Prostate gland (tissue), 2 donors: ENCODE measurements around the gene SHROOM4. TPM values are rescaled to one million over a fixed set of nuclear protein-coding genes. Genes with fewer than 3 reads are reported as not detected.

Source experiments
- DNase-seq: peaks from one replicate; pipeline ENCODE4 v3.0.0-alpha.2; 2019; ENCODE audit warnings: low spot score
- H3K27ac ChIP-seq, 2 donors: fragments of 200-600 bp; sonication (generic); 2 replicates each; pipeline ENCODE4 v1.5.1; 2017 to 2019
- H3K27me3 ChIP-seq: fragments of 200-600 bp; sonication (generic); replicated peaks from 2 replicates; pipeline ENCODE4 v1.5.1; 2019; ENCODE audit not compliant: insufficient read depth
- H3K36me3 ChIP-seq, 2 donors: fragments of 200-600 bp; sonication (generic); 1 replicate in 1 of 2; 2 replicates in 1 of 2; pipeline versions ENCODE4 v1.5.1 to v1.8.1; 2017 to 2019
- H3K4me1 ChIP-seq: fragments of 200-600 bp; sonication (generic); replicated peaks from 2 replicates; pipeline ENCODE4 v1.5.1; 2019
- H3K4me3 ChIP-seq, 2 donors: fragments of 200-600 bp; sonication (generic); 2 replicates each; pipeline ENCODE4 v1.5.1; 2017 to 2019
- H3K9me3 ChIP-seq: fragments of 200-600 bp; sonication (generic); 2 replicates; pipeline ENCODE4 v1.5.1; 2017
- CTCF ChIP-seq, 4 experiments: fragments of 200-600 bp in 2 of 4; fragments of 450-650 bp in 2 of 4; sonication (generic) in 2 of 4; IDR thresholded peaks; 1 replicate in 3 of 4; 2 replicates in 1 of 4; pipeline ENCODE4 v1.5.1; 2016 to 2019; ENCODE audit warnings: antibody characterized with exemption in 4 of 4, mild to moderate bottlenecking in 2 of 4, moderate library complexity in 2 of 4
- POLR2A ChIP-seq: fragments of 450-650 bp; IDR thresholded peaks from one replicate; pipeline ENCODE4 v1.6.1; 2016; ENCODE audit warnings: antibody characterized with exemption, mild to moderate bottlenecking
- POLR2AphosphoS5 ChIP-seq: sonication (generic); formaldehyde crosslinking; IDR thresholded peaks from one replicate; pipeline ENCODE4 v1.6.1; 2017; ENCODE audit warnings: antibody characterized with exemption
- WGBS: methylation state at CpG from one replicate; pipeline ENCODE4 v1.1.5; 2018; 5-methylcytosine and 5-hydroxymethylcytosine counted together
- intact Hi-C: fragments of 100-400 bp; cut with DNase I; formaldehyde crosslinking; loops from one replicate; pipeline ENCODE4 v1.14.2; 2022
- total RNA-seq, 2 donors: library from RNA; depleted of rRNA; stranded (reverse); fragments of >200 nt; gene quantifications; one replicate each; pipeline ENCODE4 v1.1.0, GENCODE V29; 2016

The SHROOM4 gene
- total RNA-seq, 2 donors from 2014 or later, result 6.1 to 7.3 TPM

GRCh38 chrX:50726296-50726695, 87.7 kb downstream of the SHROOM4 start:
- Histone ChIP-seq H3K36me3 (no peaks in the 10 kb centered on the region), H3K4me3 (no peak overlapping the region), H3K27ac (no peak overlapping the region), H3K4me1 (no peaks in the 10 kb centered on the region), H3K27me3 (no peaks in the 10 kb centered on the region), H3K9me3 (no peaks in the 10 kb centered on the region)
- DNase-seq, result no peak
- intact Hi-C loops, result no loop called here
- WGBS, result 95% methylated on average over 3 of the region's 3 CpGs
- TF ChIP-seq POLR2A, result no peak
- no peak for TF ChIP-seq POLR2AphosphoS5
- TF ChIP-seq CTCF (IDR thresholded peaks at IDR 0.05), result no peak

GRCh38 chrX:50725310-50725709, 88.7 kb downstream of the SHROOM4 start:
- WGBS, result 98% methylated on average over 5 of the region's 5 CpGs
- no peak overlapping the region for H3K4me3 ChIP-seq
- H3K9me3 ChIP-seq, result no peaks in the 10 kb centered on the region
- DNase-seq, result no peak
- TF ChIP-seq POLR2A, result no peak
- no peaks in the 10 kb centered on the region for H3K4me1 ChIP-seq
- intact Hi-C loops, result no loop called here
- no peaks in the 10 kb centered on the region for H3K36me3 ChIP-seq
- H3K27ac ChIP-seq, result no peak overlapping the region
- no peaks in the 10 kb centered on the region for H3K27me3 ChIP-seq

GRCh38 chrX:50723006-50723405, 91.0 kb downstream of the SHROOM4 start:
- 93% methylated on average over 1 of the region's 1 CpG for WGBS
- H3K9me3 ChIP-seq, result no peaks in the 10 kb centered on the region

GRCh38 chrX:50721764-50722521, 92.1 kb downstream of the SHROOM4 start:
- 100% methylated on average over 1 of the region's 1 CpG for WGBS
- no peaks in the 10 kb centered on the region for H3K4me1 ChIP-seq
- no peak overlapping the region for H3K27ac ChIP-seq
- TF ChIP-seq POLR2A (no peak), POLR2AphosphoS5 (no peak)
- no peaks in the 10 kb centered on the region for H3K27me3 ChIP-seq
- no peak for DNase-seq
- H3K36me3 ChIP-seq, result no peaks in the 10 kb centered on the region
- intact Hi-C loops, result no loop called here
- no peaks in the 10 kb centered on the region for H3K9me3 ChIP-seq
- no peak overlapping the region for H3K4me3 ChIP-seq

More at GRCh38 chrX:50723006-50723405, 91.0 kb downstream of the SHROOM4 start:
- TF ChIP-seq POLR2A (no peak), CTCF (IDR thresholded peaks at IDR 0.05) (no peak), POLR2AphosphoS5 (no peak)
- no peaks in the 10 kb centered on the region for H3K4me1 ChIP-seq
- DNase-seq, result no peak
- H3K27ac ChIP-seq, result no peak overlapping the region
- no peaks in the 10 kb centered on the region for H3K27me3 ChIP-seq
- H3K4me3 ChIP-seq, result no peak overlapping the region
- H3K36me3 ChIP-seq, result no peaks in the 10 kb centered on the region
- intact Hi-C loops, result no loop called here

- no peaks in the 10 kb centered on the region for H3K36me3 ChIP-seq
- 84% methylated on average over 2 of the region's 2 CpGs for WGBS
- DNase-seq, result no peak
- H3K9me3 ChIP-seq, result no peaks in the 10 kb centered on the region
- H3K27me3 ChIP-seq, result no peaks in the 10 kb centered on the region
- no peak overlapping the region for H3K4me3 ChIP-seq
- TF ChIP-seq POLR2A (no peak), POLR2AphosphoS5 (no peak), CTCF (IDR thresholded peaks at IDR 0.05) (no peak)
- no peak overlapping the region for H3K27ac ChIP-seq
- H3K4me1 ChIP-seq, result no peaks in the 10 kb centered on the region
- intact Hi-C loops, result no loop called here
Observed at GRCh38 chrX:50719614-50720013, 94.4 kb downstream of the SHROOM4 start.

- H3K27ac ChIP-seq, result no peak overlapping the region
- no peak for DNase-seq
- no peaks in the 10 kb centered on the region for H3K27me3 ChIP-seq
- no peak for TF ChIP-seq CTCF (IDR thresholded peaks at IDR 0.05)
- TF ChIP-seq POLR2A, result no peak
- no peak for TF ChIP-seq POLR2AphosphoS5
- H3K36me3 ChIP-seq, result no peaks in the 10 kb centered on the region
- H3K4me3 ChIP-seq, result no peak overlapping the region
- intact Hi-C loops, result no loop called here
- 54% methylated on average over 1 of the region's 1 CpG for WGBS
- no peaks in the 10 kb centered on the region for H3K9me3 ChIP-seq
- no peaks in the 10 kb centered on the region for H3K4me1 ChIP-seq
Observed at GRCh38 chrX:50718776-50719175, 95.2 kb downstream of the SHROOM4 start.
